OCI-M1 (cell line): ENCODE results near the gene SCD5.

ENCODE experiments used
- DNase-seq: peaks from one replicate; lab custom pipeline; 2025; lab: John Stamatoyannopoulos, UW

SCD5 gene

GRCh38 chr4:82589756-82590155, 208.8 kb downstream of the SCD5 start:
- DNase-seq, result no peak

- no peak for DNase-seq
Measured at GRCh38 chr4:82588771-82589270, 209.8 kb downstream of the SCD5 start.

GRCh38 chr4:82587826-82588540, 210.6 kb downstream of the SCD5 start:
- no peak for DNase-seq

GRCh38 chr4:82585690-82586435, 212.7 kb downstream of the SCD5 start:
- DNase-seq, result no peak

GRCh38 chr4:82584931-82585330, 213.7 kb downstream of the SCD5 start:
- DNase-seq, result peak; percentile 23

- DNase-seq, result no peak
Measured at GRCh38 chr4:82583897-82584587, 214.6 kb downstream of the SCD5 start.

GRCh38 chr4:82579932-82580331, 218.7 kb downstream of the SCD5 start:
- no peak for DNase-seq
